ENCODE results near the gene SRL.

DNA sequence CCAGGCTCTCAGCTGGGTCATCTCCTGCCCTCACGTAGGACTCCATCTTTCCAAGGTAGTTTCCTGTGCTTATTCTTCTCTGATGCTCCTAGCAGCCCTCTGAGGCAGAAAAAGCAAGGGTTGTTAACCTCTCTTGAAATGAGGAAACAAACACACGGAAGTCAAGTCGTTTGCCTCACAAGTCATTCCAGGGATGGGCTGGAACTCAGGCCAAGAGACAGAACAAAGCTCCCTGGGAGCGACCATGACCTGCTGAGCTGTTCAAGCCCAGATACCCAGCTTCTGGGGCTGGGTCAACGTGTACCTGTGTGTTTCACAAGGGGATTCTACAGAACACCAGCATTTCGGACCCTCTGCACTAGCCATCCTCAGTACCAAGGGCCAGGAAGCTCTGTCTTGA, 28.1 kb downstream of the SRL start:
- TF ChIP-seq ZC3H10 (CRISPR knock-in tag; IDR thresholded peaks at IDR 0.05) (no peak), CREB5 (CRISPR knock-in tag; IDR thresholded peaks at IDR 0.05; ENCODE audit: low read depth) (no peak), RARB (CRISPR knock-in tag; IDR thresholded peaks at IDR 0.05) (no peak), POU6F1 (CRISPR knock-in tag; IDR thresholded peaks at IDR 0.05; ENCODE audit: borderline replicate concordance, low read depth) (no peak), TOX (CRISPR knock-in tag; IDR thresholded peaks at IDR 0.05; ENCODE audit: borderline replicate concordance) (no peak), ZFP30 (CRISPR knock-in tag; IDR thresholded peaks at IDR 0.05) (no peak), PPARA (CRISPR knock-in tag; IDR thresholded peaks at IDR 0.05; ENCODE audit: borderline replicate concordance) (no peak), SNAI2 (CRISPR knock-in tag; IDR thresholded peaks at IDR 0.05) (no peak), ARNTL (CRISPR knock-in tag; IDR thresholded peaks at IDR 0.05; ENCODE audit: borderline replicate concordance, low read depth) (no peak)

Data from SK-N-SH treated with all-trans-retinoic acid at 6 μM for 48 hours (cell line).